A673 (cell line): ENCODE data around the gene SPTBN4. TPM values are rescaled to one million over a fixed set of nuclear protein-coding genes. Genes with fewer than 3 reads are reported as not detected.

Experiments
- BruUV-seq: library from RNA; stranded (reverse); fragments of 400-500 nt; replicated peaks from 2 replicates; lab custom pipeline; 2021; lab: Mats Ljungman, UMichigan
- CTCF ChIA-PET: fragments of 300-600 bp; sonication (Branson Sonifier 250); formaldehyde crosslinking; loops from one replicate; lab custom pipeline; 2022; ENCODE audit warnings: antibody characterized with exemption; lab: Charles Lee
- POLR2A ChIA-PET: fragments of 300-600 bp; sonication (Branson Sonifier 250); formaldehyde crosslinking; loops from one replicate; lab custom pipeline; 2022; ENCODE audit warnings: antibody characterized with exemption; ENCODE audit not compliant: low non-redundant PET; lab: Charles Lee
- DNase-seq: peaks from one replicate; pipeline ENCODE4 v3.0.0-alpha.2; 2015; ENCODE audit warnings: low spot score
- H3K27ac ChIP-seq: fragments of 200-600 bp; sonication (generic); 2 replicates; pipeline ENCODE4 v1.5.1; 2016; ENCODE audit warnings: mixed run types, low read depth, mild to moderate bottlenecking, mixed read lengths, antibody characterized with exemption, low read length; ENCODE audit not compliant: poor library complexity, severe bottlenecking
- H3K27me3 ChIP-seq: fragments of 200-600 bp; sonication (generic); replicated peaks from 2 replicates; pipeline ENCODE4 v1.6.1; 2017; ENCODE audit warnings: mixed run types, low read depth, mild to moderate bottlenecking, mixed read lengths, antibody characterized with exemption, low read length; ENCODE audit not compliant: insufficient read depth, poor library complexity
- H3K36me3 ChIP-seq: fragments of 200-600 bp; sonication (generic); 2 replicates; pipeline ENCODE4 v1.6.1; 2016; ENCODE audit warnings: mixed run types, mild to moderate bottlenecking, mixed read lengths, antibody characterized with exemption, low read length; ENCODE audit not compliant: insufficient read depth, poor library complexity, severe bottlenecking
- H3K4me1 ChIP-seq: fragments of 200-600 bp; sonication (generic); 2 replicates; pipeline ENCODE4 v1.6.1; 2017; ENCODE audit warnings: mixed run types, mild to moderate bottlenecking, mixed read lengths, antibody characterized with exemption, low read length; ENCODE audit not compliant: insufficient read depth, poor library complexity, severe bottlenecking
- H3K4me3 ChIP-seq: fragments of 200-600 bp; sonication (generic); 2 replicates; pipeline ENCODE4 v1.5.1; 2016; ENCODE audit warnings: low read depth, mixed run types, mild to moderate bottlenecking, mixed read lengths, low read length; ENCODE audit not compliant: poor library complexity, severe bottlenecking
- H3K9me3 ChIP-seq: fragments of 200-600 bp; sonication (generic); 2 replicates; pipeline ENCODE4 v1.6.1; 2016; ENCODE audit warnings: mixed run types, low read depth, mild to moderate bottlenecking, mixed read lengths, antibody characterized with exemption, low read length; ENCODE audit not compliant: poor library complexity, severe bottlenecking
- CTCF ChIP-seq: fragments of 300-800, 200-600 bp; sonication (generic); conservative IDR thresholded peaks from 2 replicates; pipeline ENCODE4 v1.5.1; 2017; ENCODE audit warnings: low read depth, mild to moderate bottlenecking, antibody characterized with exemption, low read length, moderate library complexity, mixed read lengths
- EZH2 ChIP-seq: fragments of 200-600 bp; sonication (generic); IDR thresholded peaks from 2 replicates; pipeline ENCODE4 v1.6.1; 2017; ENCODE audit warnings: borderline replicate concordance, low read depth, mild to moderate bottlenecking, mixed read lengths, antibody characterized with exemption, low read length; ENCODE audit not compliant: poor library complexity, severe bottlenecking
- intact Hi-C: fragments of 100-400 bp; cut with micrococcal nuclease; formaldehyde crosslinking; loops from one replicate; pipeline ENCODE4 v1.10.0; 2022; ENCODE audit not compliant: unreplicated experiment
- total RNA-seq: library from RNA; stranded (reverse); gene quantifications from 2 replicates; pipeline ENCODE4 v1.2.3, GENCODE V29; 2021

The SPTBN4 gene
- total RNA-seq, 1 experiment from 2014 or later: 0.43 TPM

DNA sequence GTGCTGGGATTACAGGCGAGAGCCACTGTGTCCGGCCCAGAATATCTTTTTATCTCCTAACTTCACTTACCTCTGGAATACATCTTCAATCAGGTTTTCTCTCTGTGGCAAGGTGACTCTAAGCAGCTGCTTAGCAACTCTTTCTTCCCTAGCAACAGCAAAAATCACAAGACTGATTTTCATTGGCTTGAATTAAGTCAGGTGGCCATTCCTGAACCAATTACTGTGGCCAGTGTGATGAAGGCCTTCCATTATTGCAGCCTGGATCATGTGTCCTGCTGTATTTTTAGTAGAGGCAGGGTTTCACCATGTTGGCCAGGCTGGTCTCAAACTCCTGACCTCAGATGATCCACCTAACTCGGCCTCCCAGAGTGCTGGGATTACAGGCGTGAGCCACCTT lies 125.4 kb downstream of the SPTBN4 start:
- peaks cover under 1% of the 10 kb centered on the region for H3K4me1 ChIP-seq
- no peak for TF ChIP-seq CTCF
- no peak for TF ChIP-seq EZH2
- no peaks in the 10 kb centered on the region for H3K36me3 ChIP-seq
- no peaks in the 10 kb centered on the region for H3K27me3 ChIP-seq
- POLR2A ChIA-PET: no interaction called here
- no peaks in the 10 kb centered on the region for H3K9me3 ChIP-seq
- H3K4me3 ChIP-seq: no peak overlapping the region
- no peak overlapping the region for H3K27ac ChIP-seq
- DNase-seq: peak; percentile 68
- CTCF ChIA-PET: interaction anchor here (0.6 kb wide), 1 partner anchor 287 kb away, joined by 3 read pairs; no protein-coding TSS in a partner anchor
- intact Hi-C loops: loop anchor here (10.0 kb wide), 1 partner anchor 127 kb away; the partner anchor contains the start of genes BLVRB and SPTBN4
- BruUV-seq: no TSS peak

DNA sequence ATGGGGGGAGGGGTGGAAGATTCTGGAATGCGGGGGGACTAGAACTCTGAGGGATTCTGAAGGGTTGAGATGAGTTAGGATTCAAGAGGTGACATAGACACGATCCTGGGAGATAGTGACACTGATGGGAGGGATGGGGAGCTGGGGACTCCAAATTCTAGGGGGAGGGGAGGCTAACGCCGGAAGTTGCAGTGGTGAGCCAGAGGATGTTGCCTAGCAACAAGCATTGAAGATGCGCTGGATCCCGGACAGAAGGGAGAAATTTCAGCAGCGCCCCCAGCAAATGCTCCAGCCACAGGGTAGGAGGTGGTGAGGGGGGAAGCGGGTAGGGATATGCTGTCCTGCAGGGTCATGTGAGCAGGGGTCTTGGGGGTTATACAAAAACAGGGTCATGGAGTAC lies 127.5 kb downstream of the SPTBN4 start:
- POLR2A ChIA-PET: interaction anchor here (0.5 kb wide), 1 partner anchor 150 kb away, joined by 3 read pairs; no protein-coding TSS in a partner anchor
- intact Hi-C loops: loop anchor here (10.0 kb wide), 1 partner anchor 129 kb away; the partner anchor contains the start of genes BLVRB and SPTBN4
- Histone ChIP-seq H3K4me3 (no peak overlapping the region), H3K9me3 (no peaks in the 10 kb centered on the region), H3K27me3 (no peaks in the 10 kb centered on the region), H3K4me1 (peaks cover 12% of the 10 kb centered on the region), H3K27ac (no peak overlapping the region), H3K36me3 (no peaks in the 10 kb centered on the region)
- DNase-seq: no peak
- TF ChIP-seq CTCF (no peak), EZH2 (no peak)
- CTCF ChIA-PET: no interaction called here
- BruUV-seq: no TSS peak

GRCh38 chr19:40594657-40595091 lies 127.9 kb downstream of the SPTBN4 start:
- Histone ChIP-seq H3K4me1 (peaks cover 14% of the 10 kb centered on the region), H3K36me3 (no peaks in the 10 kb centered on the region), H3K27me3 (no peaks in the 10 kb centered on the region), H3K4me3 (no peak overlapping the region), H3K27ac (no peak overlapping the region), H3K9me3 (no peaks in the 10 kb centered on the region)
- ChIA-PET CTCF (no interaction called here), POLR2A (interaction anchor here (0.5 kb wide), 1 partner anchor 150 kb away, joined by 3 read pairs; no protein-coding TSS in a partner anchor)
- no peak for DNase-seq
- no TSS peak for BruUV-seq
- intact Hi-C loops: loop anchor here (10.0 kb wide), 1 partner anchor 130 kb away; the partner anchor contains the start of genes BLVRB and SPTBN4
- TF ChIP-seq CTCF (no peak), EZH2 (no peak)
